GM21528 (cell line): Measurements from ENCODE around the gene HYCC2.
"Not testable (repeated sequence)": the region's sequence is repeated elsewhere in the genome, so short reads cannot be mapped to it uniquely, and the experiment has no call there.

Experiments
- ATAC-seq: cut with Tn5 transposase; IDR thresholded peaks from one replicate; pipeline ENCODE4 v1.9.1; 2021; ENCODE audit warnings: mild to moderate bottlenecking, moderate library complexity; ENCODE audit not compliant: unreplicated experiment, low FRiP score

HYCC2 gene

GRCh38 chr2:201071479-201072200 lies at the start of gene HYCC2, which contains the start of gene NDUFB3:
HYCC2 (minus strand) TSS chr2:201071671; CDS start chr2:201024009, 47,662 bp downstream.
NDUFB3 (plus strand) TSS chr2:201072001; CDS start chr2:201078883, 6,882 bp downstream.
- peak; percentile 97 for ATAC-seq

- no peak for ATAC-seq
Observed at GRCh38 chr2:201118961-201119854, 47.7 kb upstream of the HYCC2 start.

- ATAC-seq, result peak; percentile 49
Observed at GRCh38 chr2:201118121-201118960, 46.9 kb upstream of the HYCC2 start.

GRCh38 chr2:201117735-201118094 lies 46.2 kb upstream of the HYCC2 start:
- not testable (repeated sequence) for ATAC-seq

GRCh38 chr2:201116959-201117734 lies 45.7 kb upstream of the HYCC2 start:
- ATAC-seq, result peak; percentile 29

- peak; percentile 40 for ATAC-seq
Observed at GRCh38 chr2:201116115-201116958, 44.9 kb upstream of the HYCC2 start, which contains the start of gene CFLAR. CFLAR (plus strand) TSS chr2:201116164; CDS start chr2:201129866, 13,702 bp downstream.

GRCh38 chr2:201114846-201115245 lies 43.4 kb upstream of the HYCC2 start:
- ATAC-seq, result no peak

GRCh38 chr2:201114350-201114749 lies 42.9 kb upstream of the HYCC2 start:
- no peak for ATAC-seq

GRCh38 chr2:201111096-201111495 lies 39.6 kb upstream of the HYCC2 start:
- no peak for ATAC-seq

GRCh38 chr2:201110615-201111014 lies 39.1 kb upstream of the HYCC2 start:
- no peak for ATAC-seq

GRCh38 chr2:201109186-201109585 lies 37.7 kb upstream of the HYCC2 start:
- no peak for ATAC-seq

- ATAC-seq, result no peak
Observed at GRCh38 chr2:201108341-201108740, 36.9 kb upstream of the HYCC2 start.

- ATAC-seq, result no peak
Observed at GRCh38 chr2:201107624-201108023, 36.2 kb upstream of the HYCC2 start.

- no peak for ATAC-seq
Observed at GRCh38 chr2:201105759-201106158, 34.3 kb upstream of the HYCC2 start.

GRCh38 chr2:201100497-201100896 lies 29.0 kb upstream of the HYCC2 start:
- ATAC-seq, result no peak

- ATAC-seq, result no peak
Observed at GRCh38 chr2:201093573-201093972, 22.1 kb upstream of the HYCC2 start.

- no peak for ATAC-seq
Observed at GRCh38 chr2:201090574-201090973, 19.1 kb upstream of the HYCC2 start.

GRCh38 chr2:201084863-201085262 lies 13.4 kb upstream of the HYCC2 start:
- ATAC-seq, result no peak

GRCh38 chr2:201074996-201075395 lies 3.5 kb upstream of the HYCC2 start:
- no peak for ATAC-seq
